Endothelial cell of umbilical vein (primary cell): ENCODE measurements around the gene SERINC2. TPM values are rescaled to one million over a fixed set of nuclear protein-coding genes. Genes with fewer than 3 reads are reported as not detected.

Experiments used
- BruUV-seq: library from RNA; stranded (reverse); fragments of 400-500 nt; replicated peaks from 2 replicates; lab custom pipeline; 2021; lab: Mats Ljungman, UMichigan
- CTCF ChIA-PET: fragments of 300-600, 350-600 bp; sonication (Branson Sonifier 250); formaldehyde crosslinking; loops from one replicate; lab custom pipeline; 2021; ENCODE audit warnings: antibody characterized with exemption, inconsistent platforms; lab: Charles Lee
- POLR2A ChIA-PET: fragments of 300-600, 350-600 bp; sonication (Branson Sonifier 250); formaldehyde crosslinking; loops from one replicate; lab custom pipeline; 2021; ENCODE audit warnings: antibody characterized with exemption, inconsistent platforms; lab: Charles Lee
- DNase-seq: peaks from one replicate; pipeline ENCODE4 v3.0.0-alpha.2; 2011; ENCODE audit warnings: low read depth, low spot score
- FAIRE-seq: peaks from 2 replicates; lab custom pipeline; 2011; peaks lifted over from hg19 to GRCh38; lab: Jason Lieb, UNC
- H2AFZ ChIP-seq: 2 replicates; pipeline ENCODE4 v1.6.0; 2012; ENCODE audit warnings: low read depth, low read length, control low read depth, inconsistent platforms
- H3K27ac ChIP-seq: 2 replicates; pipeline ENCODE4 v1.5.1; 2011; ENCODE audit warnings: low read depth, mild to moderate bottlenecking, control low read depth, low read length, moderate library complexity; ENCODE audit not compliant: insufficient read depth
- H3K27me3 ChIP-seq, 2 experiments: 2 replicates each; pipeline versions ENCODE4 v1.6.0 to v1.6.1; 2011; ENCODE audit warnings: low read length in 2 of 2, mixed read lengths in 1 of 2; ENCODE audit not compliant: control insufficient read depth in 2 of 2, insufficient read depth in 2 of 2
- H3K36me3 ChIP-seq, 2 experiments: 2 replicates in 1 of 2; 3 replicates in 1 of 2; pipeline ENCODE4 v1.5.1; 2011; ENCODE audit warnings: low read length in 2 of 2, mild to moderate bottlenecking in 1 of 2, moderate library complexity in 1 of 2; ENCODE audit not compliant: control insufficient read depth in 2 of 2, insufficient read depth in 2 of 2; ENCODE audit errors: extremely low read depth in 1 of 2
- H3K4me1 ChIP-seq: 3 replicates; pipeline ENCODE4 v1.5.1; 2011; ENCODE audit warnings: mild to moderate bottlenecking, low read length; ENCODE audit not compliant: control insufficient read depth, insufficient read depth; ENCODE audit errors: extremely low read depth
- H3K4me2 ChIP-seq: 2 replicates; pipeline ENCODE4 v1.6.1; 2011; ENCODE audit warnings: low read length, control low read depth, mixed read lengths; ENCODE audit not compliant: insufficient read depth
- H3K4me3 ChIP-seq, 3 experiments: fragments of 200-600 bp in 1 of 3; sonication (generic), shearing (Covaris generic) in 1 of 3; replicated peaks in 1 of 3; 2 replicates each; pipeline ENCODE4 v1.5.1; 2011 to 2016; ENCODE audit warnings: control low read depth in 3 of 3, low read length in 3 of 3, mild to moderate bottlenecking in 2 of 3, inconsistent platforms in 1 of 3, low read depth in 1 of 3, moderate library complexity in 1 of 3; ENCODE audit not compliant: insufficient read depth in 1 of 3
- H3K79me2 ChIP-seq: 2 replicates; pipeline ENCODE4 v1.6.0; 2012; ENCODE audit warnings: low read length, inconsistent platforms; ENCODE audit not compliant: control insufficient read depth, insufficient read depth
- H3K9ac ChIP-seq: replicated peaks from 2 replicates; pipeline ENCODE3; 2011; ENCODE audit warnings: low read length, control low read depth; ENCODE audit not compliant: insufficient read depth; ENCODE audit errors: extremely low read depth
- H3K9me1 ChIP-seq: replicated peaks from 3 replicates; pipeline ENCODE4 v1.6.0; 2011; ENCODE audit warnings: mild to moderate bottlenecking, low read length; ENCODE audit not compliant: control insufficient read depth, insufficient read depth; ENCODE audit errors: extremely low read depth
- H3K9me3 ChIP-seq: replicated peaks from 2 replicates; pipeline ENCODE4 v1.5.1; 2012; ENCODE audit warnings: low read length, inconsistent platforms; ENCODE audit not compliant: control insufficient read depth, insufficient read depth
- H4K20me1 ChIP-seq: replicated peaks from 2 replicates; pipeline ENCODE3; 2011; ENCODE audit warnings: mild to moderate bottlenecking, low read length; ENCODE audit not compliant: control insufficient read depth, insufficient read depth; ENCODE audit errors: extremely low read depth
- EZH2 ChIP-seq: IDR thresholded peaks from 2 replicates; pipeline ENCODE4 v1.6.1; 2012; ENCODE audit warnings: borderline replicate concordance, low read depth, mild to moderate bottlenecking, moderate library complexity, low read length, inconsistent platforms; ENCODE audit not compliant: severe bottlenecking
- FOS ChIP-seq: IDR thresholded peaks from 2 replicates; pipeline ENCODE4 v1.6.1; 2011; ENCODE audit warnings: mild to moderate bottlenecking, low read length, moderate library complexity, borderline replicate concordance; ENCODE audit not compliant: insufficient read depth
- GATA2 ChIP-seq: IDR thresholded peaks from 2 replicates; pipeline ENCODE4 v1.7.0; 2011; ENCODE audit warnings: low read depth, mild to moderate bottlenecking, moderate library complexity, mixed read lengths, low read length; ENCODE audit not compliant: insufficient read length, insufficient read depth
- JUN ChIP-seq: IDR thresholded peaks from 2 replicates; pipeline ENCODE4 v1.6.1; 2011; ENCODE audit warnings: borderline replicate concordance, low read depth; ENCODE audit not compliant: insufficient read length, insufficient read depth
- MYC ChIP-seq: IDR thresholded peaks from one replicate; pipeline ENCODE4 v1.6.1; 2011; ENCODE audit warnings: mild to moderate bottlenecking, low read depth, low read length
- POLR2A ChIP-seq: IDR thresholded peaks from 2 replicates; pipeline ENCODE4 v1.6.1; 2012; ENCODE audit warnings: low read depth, mild to moderate bottlenecking, control low read depth, low read length
- POLR2AphosphoS5 ChIP-seq: IDR thresholded peaks from 2 replicates; pipeline ENCODE4 v1.6.1; 2012; ENCODE audit warnings: low read depth, mild to moderate bottlenecking, control low read depth, low read length, moderate library complexity; ENCODE audit not compliant: insufficient read depth
- dilution Hi-C: fragments of 300-500 bp; cut with MboI; formaldehyde crosslinking; loops from one replicate; pipeline ENCODE4 v1.15.0; 2019; ENCODE audit warnings: low sequenced_read_pairs; ENCODE audit not compliant: extremely low pct_ligation_motif_present
- intact Hi-C: fragments of 100-400 bp; cut with micrococcal nuclease; formaldehyde crosslinking; loops from one replicate; pipeline ENCODE4 v1.10.0; 2022
- polyA plus RNA-seq, 4 experiments: library from polyadenylated mRNA; depleted of rRNA in 3 of 4; stranded (reverse) in 3 of 4; unstranded in 1 of 4; fragments of >200 nt; gene quantifications; 2 replicates each; pipeline versions ENCODE4 v1.2.1 to v1.2.3, GENCODE V29; 2011 to 2012; ENCODE audit warnings: missing spikeins in 1 of 4
- total RNA-seq: library from RNA; stranded (reverse); gene quantifications from 2 replicates; pipeline ENCODE4 v1.2.3, GENCODE V29; 2021
- TF ChIP-seq, protein P1 (sequence below): IDR thresholded peaks from 2 replicates; pipeline ENCODE4 v1.6.1; 2011; ENCODE audit not compliant: insufficient read depth, insufficient read length
- TF ChIP-seq, protein P2 (sequence below), 2 donors: IDR thresholded peaks; 1 replicate in 1 of 2; 2 replicates in 1 of 2; pipeline ENCODE4 v1.5.1; 2011; ENCODE audit warnings: low read length in 2 of 2, mild to moderate bottlenecking in 2 of 2, moderate library complexity in 2 of 2, control low read depth in 1 of 2, inconsistent platforms in 1 of 2, low read depth in 1 of 2; ENCODE audit not compliant: insufficient read depth in 1 of 2; ENCODE audit errors: extremely low read depth in 1 of 2

The SERINC2 gene
- total and polyA plus RNA-seq, 2 donors (not counting 3 experiments of a cell fraction or from before 2014, with no cell fraction given): 19.4 to 34.6 TPM

DNA sequence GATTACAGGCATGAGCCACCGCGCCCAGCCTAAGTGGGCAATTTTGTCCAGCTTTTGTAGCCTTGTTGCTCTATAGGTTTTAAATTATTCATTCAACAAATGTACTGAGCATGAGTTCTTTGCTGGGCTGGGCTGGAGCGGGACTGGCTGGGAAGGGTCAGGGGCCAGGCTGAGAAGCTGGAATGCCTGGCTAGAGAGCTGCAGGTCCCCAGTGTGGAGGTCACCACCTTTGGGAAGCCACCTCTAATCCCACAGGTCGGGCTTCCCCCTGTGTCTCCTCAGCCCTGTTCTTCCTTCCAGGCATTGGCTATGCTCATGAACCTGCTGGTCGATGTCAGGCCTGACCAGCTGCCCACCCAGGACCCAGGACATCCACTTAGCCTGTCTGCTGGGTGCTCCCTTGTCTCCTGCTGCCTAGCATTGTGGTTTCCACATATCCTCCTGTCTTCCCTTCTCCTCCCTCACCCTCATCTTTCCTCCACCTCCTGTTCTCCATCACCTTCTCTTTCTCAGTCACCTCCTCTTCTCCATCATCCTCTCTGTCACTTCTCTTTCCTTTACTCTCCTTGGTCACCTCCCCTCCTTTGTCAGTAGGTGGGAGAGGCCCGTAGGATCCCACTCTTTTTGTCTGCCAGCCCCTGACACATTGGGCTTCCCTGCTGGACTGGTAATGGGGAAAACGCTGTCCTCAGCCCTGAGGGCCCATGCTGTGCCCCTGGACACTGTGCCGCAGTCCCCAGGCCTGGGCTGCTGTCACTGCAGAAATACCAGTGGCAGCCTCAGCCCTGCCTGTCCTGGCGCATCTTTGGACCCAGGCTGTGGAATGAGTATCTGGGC, 23.8 kb downstream of the SERINC2 start:
- CTCF ChIA-PET: interaction anchor here (0.7 to 1.6 kb wide), 3 partner anchors 15 to 112 kb away, joined by 3 to 4 read pairs (median 3); no protein-coding TSS in a partner anchor
- H3K27ac ChIP-seq: no peak overlapping the region
- no TSS peak for BruUV-seq
- no peaks in the 10 kb centered on the region for H3K36me3 ChIP-seq
- POLR2A ChIA-PET: no interaction called here
- no peaks in the 10 kb centered on the region for H3K4me1 ChIP-seq
- intact Hi-C loops: no loop called here
- H3K79me2 ChIP-seq: no peaks in the 10 kb centered on the region
- dilution Hi-C loops: no loop called here
- H3K27me3 ChIP-seq: no peaks in the 10 kb centered on the region
- DNase-seq: no peak
- TF ChIP-seq JUN (no peak), MYC (no peak)
- TF ChIP-seq, protein P1, sequence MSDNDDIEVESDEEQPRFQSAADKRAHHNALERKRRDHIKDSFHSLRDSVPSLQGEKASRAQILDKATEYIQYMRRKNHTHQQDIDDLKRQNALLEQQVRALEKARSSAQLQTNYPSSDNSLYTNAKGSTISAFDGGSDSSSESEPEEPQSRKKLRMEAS: no peak
- H4K20me1 ChIP-seq: no peaks in the 10 kb centered on the region
- H3K9me3 ChIP-seq: no peaks in the 10 kb centered on the region
- no peak for FAIRE-seq
- no peak overlapping the region for H2AFZ ChIP-seq
- no peaks in the 10 kb centered on the region for H3K9me1 ChIP-seq
- no peak overlapping the region for H3K4me3 ChIP-seq
- no peak overlapping the region for H3K4me2 ChIP-seq
- H3K9ac ChIP-seq: no peak overlapping the region

DNA sequence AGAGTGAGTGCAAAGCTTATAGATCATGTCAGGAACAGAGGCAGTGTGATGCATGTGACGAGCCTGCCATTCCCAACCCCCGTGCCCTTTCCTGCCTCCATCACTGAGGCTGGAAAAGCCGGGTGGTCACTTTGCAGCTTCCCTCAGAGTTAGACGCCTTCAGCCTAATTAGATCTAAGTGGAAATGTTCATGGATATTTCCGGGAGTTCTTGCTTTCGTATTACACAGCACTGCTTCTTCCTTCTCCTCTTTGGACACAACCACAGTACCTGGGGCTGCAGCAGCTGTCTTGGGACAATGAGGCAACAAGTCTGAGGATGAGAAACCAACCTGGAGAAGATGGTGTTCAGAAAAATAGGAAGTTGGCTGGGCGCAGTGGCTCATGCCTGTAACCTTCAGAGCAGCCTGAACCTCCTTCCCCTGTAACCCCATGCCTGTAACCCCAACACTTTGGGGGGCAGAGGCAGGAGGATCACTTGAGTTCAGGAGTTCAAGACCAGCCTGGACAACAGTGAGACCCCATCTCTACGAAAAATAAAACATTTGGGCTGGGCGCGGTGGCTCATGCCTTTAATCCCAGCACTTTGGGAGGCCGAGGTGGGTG, 24.5 kb downstream of the SERINC2 start:
- DNase-seq (no peak), FAIRE-seq (no peak)
- no peak for TF ChIP-seq FOS
- TF ChIP-seq EZH2: no peak
- TF ChIP-seq POLR2AphosphoS5: no peak
- no peak for TF ChIP-seq POLR2A
- TF ChIP-seq MYC: no peak
- TF ChIP-seq, protein P2, sequence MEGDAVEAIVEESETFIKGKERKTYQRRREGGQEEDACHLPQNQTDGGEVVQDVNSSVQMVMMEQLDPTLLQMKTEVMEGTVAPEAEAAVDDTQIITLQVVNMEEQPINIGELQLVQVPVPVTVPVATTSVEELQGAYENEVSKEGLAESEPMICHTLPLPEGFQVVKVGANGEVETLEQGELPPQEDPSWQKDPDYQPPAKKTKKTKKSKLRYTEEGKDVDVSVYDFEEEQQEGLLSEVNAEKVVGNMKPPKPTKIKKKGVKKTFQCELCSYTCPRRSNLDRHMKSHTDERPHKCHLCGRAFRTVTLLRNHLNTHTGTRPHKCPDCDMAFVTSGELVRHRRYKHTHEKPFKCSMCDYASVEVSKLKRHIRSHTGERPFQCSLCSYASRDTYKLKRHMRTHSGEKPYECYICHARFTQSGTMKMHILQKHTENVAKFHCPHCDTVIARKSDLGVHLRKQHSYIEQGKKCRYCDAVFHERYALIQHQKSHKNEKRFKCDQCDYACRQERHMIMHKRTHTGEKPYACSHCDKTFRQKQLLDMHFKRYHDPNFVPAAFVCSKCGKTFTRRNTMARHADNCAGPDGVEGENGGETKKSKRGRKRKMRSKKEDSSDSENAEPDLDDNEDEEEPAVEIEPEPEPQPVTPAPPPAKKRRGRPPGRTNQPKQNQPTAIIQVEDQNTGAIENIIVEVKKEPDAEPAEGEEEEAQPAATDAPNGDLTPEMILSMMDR (IDR thresholded peaks at IDR 0.05; ENCODE audit: extremely low read depth in 1 of 2, insufficient read depth in 1 of 2, low read depth in 1 of 2, low read length in 2 of 2): no peak
- TF ChIP-seq, protein P1: no peak
- no peak for TF ChIP-seq JUN
- TF ChIP-seq GATA2: no peak
- CTCF ChIA-PET: no interaction called here
- H3K4me2 ChIP-seq: no peak overlapping the region
- no peak overlapping the region for H2AFZ ChIP-seq
- no peaks in the 10 kb centered on the region for H3K9me1 ChIP-seq
- no peak overlapping the region for H3K4me3 ChIP-seq
- no peaks in the 10 kb centered on the region for H3K79me2 ChIP-seq
- H3K9me3 ChIP-seq: no peaks in the 10 kb centered on the region
- dilution Hi-C loops: no loop called here
- H3K4me1 ChIP-seq: no peaks in the 10 kb centered on the region
- H3K27me3 ChIP-seq: no peaks in the 10 kb centered on the region
- H3K27ac ChIP-seq: no peak overlapping the region
- no peaks in the 10 kb centered on the region for H4K20me1 ChIP-seq
- no TSS peak for BruUV-seq
- intact Hi-C loops: no loop called here
- POLR2A ChIA-PET: no interaction called here
- H3K9ac ChIP-seq: no peak overlapping the region
- H3K36me3 ChIP-seq: no peaks in the 10 kb centered on the region
